Measurements from ENCODE around the gene DDRGK1. TPM values are rescaled to one million over a fixed set of nuclear protein-coding genes. Genes with fewer than 3 reads are reported as not detected.
A peak's percentile ranks its signal among the peaks of the same experiment; 100 is the strongest.

DDRGK1 gene
- total and polyA plus RNA-seq, 4 donors = 23.0 to 79.0 (median 63.2) TPM

DNA sequence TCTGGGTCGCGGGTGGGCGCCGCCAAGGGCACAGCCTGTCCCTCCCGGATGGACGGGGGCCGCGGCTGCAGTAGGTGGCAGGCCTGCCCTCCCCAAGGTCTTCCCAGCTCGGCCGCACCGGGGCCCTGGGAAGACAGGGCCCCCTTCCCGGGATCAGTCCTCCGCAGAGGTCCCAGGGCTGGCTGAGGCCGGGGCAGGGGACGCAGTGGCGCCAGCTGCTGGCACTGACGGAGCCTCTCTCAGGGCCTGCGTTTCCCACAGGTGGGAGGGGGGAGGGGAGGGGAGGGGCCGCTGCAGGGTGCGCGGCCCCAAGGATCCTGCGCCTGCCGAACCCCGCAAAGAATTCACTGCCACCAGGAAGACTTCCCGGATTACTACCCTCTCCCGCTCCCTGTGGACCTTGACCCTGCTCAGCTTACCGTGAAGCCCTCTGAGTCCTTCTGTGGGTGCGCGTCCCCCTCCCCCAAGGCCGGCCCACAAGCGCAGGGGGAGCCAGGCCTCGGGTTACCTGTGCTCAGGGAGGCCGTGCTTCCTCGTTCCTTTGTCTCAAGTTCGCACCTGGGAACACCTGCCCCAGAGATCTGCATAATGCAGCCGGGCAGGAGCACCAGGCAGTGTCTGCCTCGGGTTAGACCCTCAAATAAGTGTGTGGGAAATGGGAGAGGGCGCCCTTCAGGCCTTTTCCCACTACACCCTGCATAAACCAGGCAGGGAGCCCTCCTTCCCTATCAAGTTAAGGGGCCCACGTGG lies 36.2 kb downstream of the DDRGK1 start:
- Histone ChIP-seq H3K27ac (ENCODE audit: low read depth, low read length) (no peak overlapping the region), H3K36me3 (ENCODE audit: control insufficient read depth, insufficient read depth, low read length) (peaks cover 56% of the 10 kb centered on the region), H3K4me3 (ENCODE audit: low read depth, low read length) (no peak overlapping the region), H3K27me3 (ENCODE audit: control insufficient read depth, insufficient read depth, low read length) (no peaks in the 10 kb centered on the region), H3K4me1 (ENCODE audit: control insufficient read depth, insufficient read depth, low read length) (peaks cover 39% of the 10 kb centered on the region), H3K9me3 (ENCODE audit: control insufficient read depth, insufficient read depth, low read length) (no peaks in the 10 kb centered on the region)
- no peak for DNase-seq (ENCODE audit: low read depth in 4 of 6, low spot score in 6 of 6)
- 28% methylated on average over 34 of the region's 39 CpGs for WGBS (ENCODE audit: insufficient coverage)

DNA sequence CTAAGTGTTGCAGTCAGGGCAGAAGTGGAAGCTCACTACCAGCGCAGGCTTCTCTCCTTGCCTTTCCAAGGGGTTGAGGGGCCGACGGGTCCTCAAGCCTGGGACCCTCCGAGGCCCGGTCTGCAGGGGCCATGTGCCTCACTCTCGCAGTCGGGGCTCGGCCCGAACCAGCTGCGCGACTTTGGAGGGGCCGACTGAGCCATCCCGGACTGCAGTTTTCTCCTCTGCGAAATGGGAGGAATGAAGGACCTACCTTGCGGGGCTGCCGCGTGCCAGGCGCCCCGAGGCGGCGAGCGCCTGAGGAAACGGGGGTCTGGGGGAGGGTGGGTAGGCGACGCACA lies 36.8 kb downstream of the DDRGK1 start:
- Histone ChIP-seq H3K27ac (ENCODE audit: low read depth, low read length) (no peak overlapping the region), H3K4me1 (ENCODE audit: control insufficient read depth, insufficient read depth, low read length) (peaks cover 37% of the 10 kb centered on the region), H3K27me3 (ENCODE audit: control insufficient read depth, insufficient read depth, low read length) (no peaks in the 10 kb centered on the region), H3K36me3 (ENCODE audit: control insufficient read depth, insufficient read depth, low read length) (peaks cover 59% of the 10 kb centered on the region), H3K9me3 (ENCODE audit: control insufficient read depth, insufficient read depth, low read length) (no peaks in the 10 kb centered on the region), H3K4me3 (ENCODE audit: low read depth, low read length) (no peak overlapping the region)
- no peak for DNase-seq (ENCODE audit: low read depth in 4 of 6, low spot score in 6 of 6)
- WGBS (ENCODE audit: insufficient coverage) = 53% methylated on average over 25 of the region's 25 CpGs

- Histone ChIP-seq H3K36me3 (ENCODE audit: control insufficient read depth, insufficient read depth, low read length) (peaks cover 59% of the 10 kb centered on the region), H3K9me3 (ENCODE audit: control insufficient read depth, insufficient read depth, low read length) (no peaks in the 10 kb centered on the region), H3K27me3 (ENCODE audit: control insufficient read depth, insufficient read depth, low read length) (no peaks in the 10 kb centered on the region), H3K4me3 (ENCODE audit: low read depth, low read length) (no peak overlapping the region), H3K4me1 (ENCODE audit: control insufficient read depth, insufficient read depth, low read length) (peaks cover 35% of the 10 kb centered on the region), H3K27ac (ENCODE audit: low read depth, low read length) (no peak overlapping the region)
- 97% methylated on average over 9 of the region's 16 CpGs for WGBS (ENCODE audit: insufficient coverage)
- DNase-seq (ENCODE audit: low read depth in 4 of 6, low spot score in 6 of 6) = no peak
Measured at GRCh38 chr20:3166913-3167342, 37.6 kb downstream of the DDRGK1 start.

DNA sequence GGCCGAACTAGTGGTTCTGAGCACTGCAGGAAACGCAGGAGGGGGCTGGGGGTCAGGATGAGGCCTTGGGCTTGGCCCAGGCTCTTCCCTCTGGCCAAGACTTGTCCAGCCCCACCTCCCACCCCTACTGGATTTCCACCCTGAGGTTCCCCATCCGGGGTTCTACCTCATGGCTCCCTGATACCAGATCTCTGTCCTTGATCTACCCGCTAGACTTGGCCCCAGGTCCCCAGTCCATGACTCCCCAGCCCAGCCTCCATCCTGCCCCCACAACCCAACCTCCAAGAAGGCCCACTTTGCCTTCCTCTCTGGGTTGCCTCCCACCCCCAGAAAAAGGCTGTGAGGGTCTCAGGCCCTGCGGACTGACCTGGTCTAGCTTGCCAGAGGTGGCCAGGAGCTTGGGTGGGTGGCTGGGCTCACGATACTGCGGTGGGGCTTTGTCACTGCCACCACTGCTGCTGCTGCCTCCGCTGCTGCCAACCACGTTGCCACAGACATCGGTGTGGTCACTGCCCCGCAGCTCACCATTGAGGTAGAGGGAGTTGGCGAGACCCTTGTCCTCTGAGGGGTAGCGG lies 38.1 kb downstream of the DDRGK1 start:
- Histone ChIP-seq H3K4me1 (ENCODE audit: control insufficient read depth, insufficient read depth, low read length) (peaks cover 30% of the 10 kb centered on the region), H3K4me3 (ENCODE audit: low read depth, low read length) (no peak overlapping the region), H3K9me3 (ENCODE audit: control insufficient read depth, insufficient read depth, low read length) (no peaks in the 10 kb centered on the region), H3K27me3 (ENCODE audit: control insufficient read depth, insufficient read depth, low read length) (no peaks in the 10 kb centered on the region), H3K36me3 (ENCODE audit: control insufficient read depth, insufficient read depth, low read length) (peaks cover 59% of the 10 kb centered on the region), H3K27ac (ENCODE audit: low read depth, low read length) (no peak overlapping the region)
- no peak for DNase-seq (ENCODE audit: low read depth in 4 of 6, low spot score in 6 of 6)
- 95% methylated on average over 12 of the region's 13 CpGs for WGBS (ENCODE audit: insufficient coverage)

DNA sequence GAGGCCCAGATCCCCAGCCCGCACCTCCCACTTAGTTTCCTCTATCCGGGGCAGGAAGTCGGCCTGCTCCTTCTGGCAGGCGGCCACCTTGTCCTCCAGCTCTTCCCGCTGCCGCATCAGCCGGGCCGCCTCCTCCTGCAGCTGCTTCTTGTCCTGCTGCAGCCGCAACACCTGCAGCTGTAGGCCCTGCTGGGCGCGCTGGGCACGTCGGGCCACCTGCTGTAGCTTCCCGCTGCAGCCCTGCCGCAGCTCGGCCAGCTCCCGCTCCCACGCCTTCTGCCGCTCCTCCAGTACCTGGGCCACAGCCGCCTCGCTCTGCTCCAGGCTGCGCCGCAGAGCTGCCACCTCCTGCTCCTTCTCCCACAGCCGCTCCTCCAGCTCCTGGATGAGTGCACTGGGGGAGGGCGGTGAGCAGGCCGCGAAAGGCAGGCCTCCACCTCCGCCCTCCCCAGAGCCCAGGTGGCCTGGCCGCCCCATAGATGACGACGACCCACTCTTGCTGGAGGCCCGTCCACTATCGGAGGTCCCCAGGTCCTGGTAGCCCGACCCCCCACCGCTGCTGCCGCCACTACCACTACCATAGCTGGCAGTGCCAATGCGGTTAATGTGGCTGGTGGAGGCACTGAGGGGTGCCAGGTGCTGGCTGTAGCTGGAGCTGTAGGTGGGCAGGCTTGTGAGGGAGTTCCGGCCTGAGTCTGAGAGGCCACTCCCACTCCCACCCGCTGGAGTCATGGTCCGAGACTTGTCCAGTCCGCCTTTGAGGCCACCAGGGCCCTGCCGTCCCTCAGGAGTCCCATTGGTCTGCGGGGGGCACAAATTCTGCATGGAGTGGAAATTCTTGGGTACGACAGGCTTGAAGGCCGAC lies 38.8 kb downstream of the DDRGK1 start:
- no peaks in the 10 kb centered on the region for H3K27me3 ChIP-seq (ENCODE audit: control insufficient read depth, insufficient read depth, low read length)
- peaks cover 27% of the 10 kb centered on the region for H3K4me1 ChIP-seq (ENCODE audit: control insufficient read depth, insufficient read depth, low read length)
- WGBS (ENCODE audit: insufficient coverage) = 83% methylated on average over 43 of the region's 45 CpGs
- H3K4me3 ChIP-seq (ENCODE audit: low read depth, low read length) = no peak overlapping the region
- H3K36me3 ChIP-seq (ENCODE audit: control insufficient read depth, insufficient read depth, low read length) = peaks cover 59% of the 10 kb centered on the region
- H3K9me3 ChIP-seq (ENCODE audit: control insufficient read depth, insufficient read depth, low read length) = no peaks in the 10 kb centered on the region
- H3K27ac ChIP-seq (ENCODE audit: low read depth, low read length) = peak overlapping the region; percentile 43
- DNase-seq (ENCODE audit: low read depth in 4 of 6, low spot score in 6 of 6) = peak in 1 of 6 donors; percentile 41

DNA sequence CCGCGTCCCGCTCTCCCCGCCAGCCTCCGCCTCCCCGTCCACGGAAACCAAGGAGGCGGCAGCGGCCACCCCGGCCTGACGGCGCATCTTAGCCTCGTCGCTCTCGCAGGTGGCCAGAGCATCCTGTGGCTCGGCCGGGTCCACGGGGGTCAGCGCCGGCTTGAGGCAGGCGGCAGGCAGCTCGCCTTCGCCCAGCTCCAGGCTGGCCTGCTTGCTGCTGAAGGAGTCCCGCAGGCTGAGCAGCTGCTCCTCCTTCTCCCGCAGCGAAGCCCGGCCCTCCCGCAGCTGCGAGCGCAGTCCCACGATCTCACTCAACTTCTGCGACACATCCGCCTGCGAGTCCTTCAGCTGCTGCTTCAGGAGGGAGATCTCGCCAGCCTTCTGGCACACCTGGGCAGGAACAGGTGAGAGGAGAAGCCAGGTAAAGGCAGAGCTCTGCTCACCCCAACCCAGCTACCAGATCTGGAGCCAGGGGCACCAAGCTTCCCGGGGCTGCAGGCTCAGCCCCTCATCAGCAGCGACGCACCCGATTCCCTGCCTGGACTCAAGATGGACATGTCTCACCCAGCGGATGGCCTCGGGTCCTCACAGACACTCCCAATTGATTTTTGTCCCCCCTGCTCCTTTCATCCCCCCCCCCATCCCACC lies 39.6 kb downstream of the DDRGK1 start:
- Histone ChIP-seq H3K27ac (ENCODE audit: low read depth, low read length) (no peak overlapping the region), H3K4me1 (ENCODE audit: control insufficient read depth, insufficient read depth, low read length) (peaks cover 30% of the 10 kb centered on the region), H3K9me3 (ENCODE audit: control insufficient read depth, insufficient read depth, low read length) (no peaks in the 10 kb centered on the region), H3K4me3 (ENCODE audit: low read depth, low read length) (no peak overlapping the region), H3K36me3 (ENCODE audit: control insufficient read depth, insufficient read depth, low read length) (peaks cover 59% of the 10 kb centered on the region), H3K27me3 (ENCODE audit: control insufficient read depth, insufficient read depth, low read length) (no peaks in the 10 kb centered on the region)
- WGBS (ENCODE audit: insufficient coverage) = 86% methylated on average over 39 of the region's 41 CpGs
- no peak for DNase-seq (ENCODE audit: low read depth in 4 of 6, low spot score in 6 of 6)

GRCh38 chr20:3164043-3164762 lies 40.3 kb downstream of the DDRGK1 start:
- Histone ChIP-seq H3K9me3 (ENCODE audit: control insufficient read depth, insufficient read depth, low read length) (no peaks in the 10 kb centered on the region), H3K4me1 (ENCODE audit: control insufficient read depth, insufficient read depth, low read length) (peaks cover 31% of the 10 kb centered on the region), H3K36me3 (ENCODE audit: control insufficient read depth, insufficient read depth, low read length) (peaks cover 59% of the 10 kb centered on the region), H3K4me3 (ENCODE audit: low read depth, low read length) (no peak overlapping the region), H3K27me3 (ENCODE audit: control insufficient read depth, insufficient read depth, low read length) (no peaks in the 10 kb centered on the region), H3K27ac (ENCODE audit: low read depth, low read length) (no peak overlapping the region)
- DNase-seq (ENCODE audit: low read depth in 4 of 6, low spot score in 6 of 6) = no peak
- WGBS (ENCODE audit: insufficient coverage) = 79% methylated on average over 31 of the region's 32 CpGs

GRCh38 chr20:3163099-3164042 lies 41.1 kb downstream of the DDRGK1 start:
- H3K4me3 ChIP-seq (ENCODE audit: low read depth, low read length) = no peak overlapping the region
- H3K36me3 ChIP-seq (ENCODE audit: control insufficient read depth, insufficient read depth, low read length) = peaks cover 54% of the 10 kb centered on the region
- peaks cover 34% of the 10 kb centered on the region for H3K4me1 ChIP-seq (ENCODE audit: control insufficient read depth, insufficient read depth, low read length)
- no peaks in the 10 kb centered on the region for H3K27me3 ChIP-seq (ENCODE audit: control insufficient read depth, insufficient read depth, low read length)
- no peak overlapping the region for H3K27ac ChIP-seq (ENCODE audit: low read depth, low read length)
- 88% methylated on average over 10 of the region's 14 CpGs for WGBS (ENCODE audit: insufficient coverage)
- H3K9me3 ChIP-seq (ENCODE audit: control insufficient read depth, insufficient read depth, low read length) = no peaks in the 10 kb centered on the region
- DNase-seq (ENCODE audit: low read depth in 4 of 6, low spot score in 6 of 6) = peak in 2 of 6 donors; percentile 10 to 45

All from spinal cord (tissue), 10 donors.